H1 (cell line): ENCODE data around the gene TNFRSF8. TPM values are rescaled to one million over a fixed set of nuclear protein-coding genes. Genes with fewer than 3 reads are reported as not detected.
A peak's percentile ranks its signal among the peaks of the same experiment; 100 is the strongest.

Experiments used
- CTCF ChIA-PET: fragments of 300-600 bp; sonication (Branson Sonifier 250); formaldehyde crosslinking; loops from one replicate; lab custom pipeline; 2021; ENCODE audit not compliant: partially characterized antibody; lab: Charles Lee
- POLR2A ChIA-PET: fragments of 300-600 bp; sonication (Branson Sonifier 250); formaldehyde crosslinking; loops from one replicate; lab custom pipeline; 2021; ENCODE audit warnings: inconsistent platforms; ENCODE audit not compliant: partially characterized antibody; lab: Charles Lee
- DNase-seq, 2 experiments: peaks; one replicate each; pipeline versions ENCODE4 v3.0.0 to v3.0.0-alpha.2; 2010 to 2022; ENCODE audit warnings: low spot score in 2 of 2, low read depth in 1 of 2, mixed read lengths in 1 of 2
- FAIRE-seq: peaks from 2 replicates; lab custom pipeline; 2011; peaks lifted over from hg19 to GRCh38; lab: Jason Lieb, UNC
- H2AFZ ChIP-seq: 2 replicates; pipeline ENCODE4 v1.8.1; 2012; ENCODE audit warnings: low read length, inconsistent platforms
- H2AK5ac ChIP-seq: 2 replicates; pipeline ENCODE4 v1.6.1; 2013; ENCODE audit warnings: low read depth, low read length
- H2BK120ac ChIP-seq: replicated peaks from 2 replicates; pipeline ENCODE3; 2013; ENCODE audit warnings: low read depth, low read length, inconsistent platforms
- H2BK12ac ChIP-seq: 2 replicates; pipeline ENCODE4 v1.6.1; 2013; ENCODE audit warnings: low read depth, low read length
- H2BK15ac ChIP-seq: 2 replicates; pipeline ENCODE4 v1.6.1; 2013; ENCODE audit warnings: low read length
- H2BK20ac ChIP-seq: 2 replicates; pipeline ENCODE4 v1.6.1; 2013; ENCODE audit warnings: low read length
- H2BK5ac ChIP-seq: 2 replicates; pipeline ENCODE4 v1.6.1; 2013; ENCODE audit warnings: low read depth, low read length
- H3K14ac ChIP-seq: 2 replicates; pipeline ENCODE4 v1.6.1; 2013; ENCODE audit warnings: inconsistent platforms; ENCODE audit not compliant: insufficient read length
- H3K18ac ChIP-seq: 2 replicates; pipeline ENCODE4 v1.6.1; 2013; ENCODE audit warnings: low read length; ENCODE audit errors: extremely low read depth
- H3K23ac ChIP-seq: 2 replicates; pipeline ENCODE4 v1.6.1; 2013; ENCODE audit warnings: inconsistent platforms; ENCODE audit not compliant: insufficient read length
- H3K23me2 ChIP-seq: 2 replicates; pipeline ENCODE4 v1.6.1; 2013; ENCODE audit warnings: low read depth, low read length
- H3K27ac ChIP-seq: 2 replicates; pipeline ENCODE4 v1.6.1; 2011; ENCODE audit warnings: low read depth, low read length, inconsistent platforms
- H3K27me3 ChIP-seq, 4 experiments: replicated peaks in 1 of 4; 1 replicate in 1 of 4; 2 replicates in 3 of 4; pipeline versions ENCODE4 v1.6.1 to v1.8.1; 2011 to 2013; ENCODE audit warnings: low read length in 3 of 4, mild to moderate bottlenecking in 3 of 4, inconsistent platforms in 2 of 4, mixed read lengths in 2 of 4, moderate library complexity in 1 of 4; ENCODE audit not compliant: control insufficient read depth in 3 of 4, insufficient read depth in 3 of 4; ENCODE audit errors: extremely low read depth in 1 of 4
- H3K36me3 ChIP-seq, 4 experiments: 2 replicates each; pipeline versions ENCODE4 v1.6.1 to v1.8.1; 2011 to 2013; ENCODE audit warnings: mild to moderate bottlenecking in 4 of 4, low read length in 3 of 4, moderate library complexity in 2 of 4, control low read depth in 1 of 4, inconsistent platforms in 1 of 4; ENCODE audit not compliant: insufficient read depth in 4 of 4, control insufficient read depth in 2 of 4
- H3K4ac ChIP-seq: replicated peaks from 2 replicates; pipeline ENCODE3; 2013; ENCODE audit warnings: low read length, low read depth, mixed read lengths, inconsistent platforms; ENCODE audit not compliant: insufficient read length
- H3K4me1 ChIP-seq, 4 experiments: replicated peaks in 1 of 4; 1 replicate in 1 of 4; 2 replicates in 3 of 4; pipeline versions ENCODE4 v1.6.1 to v1.8.1; 2011 to 2013; ENCODE audit warnings: low read length in 3 of 4, inconsistent platforms in 2 of 4, mixed read lengths in 1 of 4; ENCODE audit not compliant: insufficient read depth in 4 of 4, control insufficient read depth in 3 of 4
- H3K4me2 ChIP-seq, 2 experiments: 2 replicates each; pipeline versions ENCODE4 v1.6.1 to v1.8.1; 2011 to 2013; ENCODE audit warnings: low read depth in 2 of 2, low read length in 2 of 2, control low read depth in 1 of 2, inconsistent platforms in 1 of 2, mild to moderate bottlenecking in 1 of 2; ENCODE audit not compliant: insufficient read depth in 1 of 2
- H3K4me3 ChIP-seq, 4 experiments: fragments of 200-600, 300-600 bp in 1 of 4; sonication (generic), shearing (Covaris generic), sonication (Bioruptor Twin) in 1 of 4; 2 replicates each; pipeline versions ENCODE4 v1.5.1 to v1.8.1; 2011 to 2016; ENCODE audit warnings: low read length in 4 of 4, low read depth in 3 of 4, control low read depth in 2 of 4, inconsistent platforms in 2 of 4, mild to moderate bottlenecking in 2 of 4, mixed read lengths in 1 of 4, moderate library complexity in 1 of 4; ENCODE audit not compliant: insufficient read depth in 2 of 4; ENCODE audit errors: extremely low read depth in 1 of 4
- H3K56ac ChIP-seq: replicated peaks from 2 replicates; pipeline ENCODE3; 2013; ENCODE audit warnings: low read depth, mild to moderate bottlenecking, mixed read lengths, low read length, inconsistent platforms; ENCODE audit not compliant: insufficient read length
- H3K79me1 ChIP-seq: 2 replicates; pipeline ENCODE4 v1.6.1; 2013; ENCODE audit warnings: low read depth, low read length, control low read depth
- H3K79me2 ChIP-seq, 2 experiments: 2 replicates each; pipeline versions ENCODE4 v1.6.1 to v1.8.1; 2012 to 2013; ENCODE audit warnings: low read length in 2 of 2, mild to moderate bottlenecking in 2 of 2, inconsistent platforms in 1 of 2; ENCODE audit not compliant: insufficient read depth in 2 of 2, control insufficient read depth in 1 of 2
- H3K9ac ChIP-seq, 4 experiments: replicated peaks in 1 of 4; 1 replicate in 1 of 4; 2 replicates in 3 of 4; pipeline versions ENCODE4 v1.6.1 to v1.8.1; 2011 to 2013; ENCODE audit warnings: low read depth in 3 of 4, low read length in 3 of 4, control low read depth in 2 of 4, mild to moderate bottlenecking in 2 of 4, moderate library complexity in 2 of 4, inconsistent platforms in 1 of 4; ENCODE audit errors: extremely low read depth in 1 of 4
- H3K9me3 ChIP-seq, 2 experiments: 2 replicates each; pipeline versions ENCODE4 v1.6.1 to v1.8.1; 2012 to 2013; ENCODE audit warnings: mild to moderate bottlenecking in 2 of 2, moderate library complexity in 2 of 2, control low read depth in 1 of 2, inconsistent platforms in 1 of 2, low read depth in 1 of 2, low read length in 1 of 2, mixed read lengths in 1 of 2; ENCODE audit not compliant: insufficient read depth in 2 of 2
- H4K20me1 ChIP-seq, 2 experiments: replicated peaks in 1 of 2; 2 replicates each; pipeline versions ENCODE3 to v1.8.1; 2011 to 2013; ENCODE audit warnings: inconsistent platforms in 2 of 2, low read length in 2 of 2, mild to moderate bottlenecking in 1 of 2; ENCODE audit not compliant: insufficient read depth in 2 of 2, control insufficient read depth in 1 of 2
- H4K5ac ChIP-seq: 2 replicates; pipeline ENCODE4 v1.6.1; 2013; ENCODE audit warnings: low read length, low read depth, mixed read lengths, inconsistent platforms; ENCODE audit not compliant: insufficient read length
- H4K8ac ChIP-seq: 2 replicates; pipeline ENCODE4 v1.8.0; 2013; ENCODE audit warnings: mild to moderate bottlenecking, moderate library complexity, low read length, inconsistent platforms; ENCODE audit not compliant: insufficient read depth; ENCODE audit errors: extremely low read depth
- H4K91ac ChIP-seq: replicated peaks from 2 replicates; pipeline ENCODE3; 2013; ENCODE audit warnings: low read length, mixed read lengths, inconsistent platforms; ENCODE audit not compliant: insufficient read length
- CTBP2 ChIP-seq: IDR thresholded peaks from 2 replicates; pipeline ENCODE4 v1.7.0; 2011; ENCODE audit warnings: borderline replicate concordance, mild to moderate bottlenecking, moderate library complexity, mixed read lengths, low read length; ENCODE audit not compliant: insufficient read depth, insufficient read length
- HDAC6 ChIP-seq: IDR thresholded peaks from one replicate; pipeline ENCODE4 v1.7.1; 2012; ENCODE audit warnings: low read depth, mild to moderate bottlenecking, inconsistent platforms, low read length, moderate library complexity
- RAD21 ChIP-seq, 2 experiments: IDR thresholded peaks in 1 of 2; conservative IDR thresholded peaks in 1 of 2; 2 replicates each; pipeline ENCODE4 v1.6.1; 2011; ENCODE audit warnings: low read depth in 2 of 2, low read length in 2 of 2, improper control_type of control experiment in 1 of 2, inconsistent platforms in 1 of 2, mild to moderate bottlenecking in 1 of 2, moderate library complexity in 1 of 2
- WGBS, 2 experiments: shearing (Covaris generic) in 1 of 2; methylation state at CpG; one replicate each; pipeline versions ENCODE4 v1.1.6 to v1.1.7; 2013 to 2015; ENCODE audit warnings: low lambda C conversion rate in 2 of 2, mixed read lengths in 2 of 2, inconsistent platforms in 1 of 2, low coverage in 1 of 2, missing lambda C conversion rate in 1 of 2; ENCODE audit not compliant: insufficient replicate concordance in 2 of 2, insufficient coverage in 1 of 2, insufficient read length in 1 of 2; ENCODE audit errors: extremely low coverage in 1 of 2, missing lambda C conversion rate in 1 of 2; 5-methylcytosine and 5-hydroxymethylcytosine counted together
- polyA plus RNA-seq, 7 experiments: library from polyadenylated mRNA; depleted of rRNA in 3 of 7; stranded (reverse) in 5 of 7; unstranded in 2 of 7; fragments of >200 nt in 5 of 7; fragments of 200-250 nt in 2 of 7; gene quantifications; 1 replicate in 5 of 7; 2 replicates in 1 of 7; 4 replicates in 1 of 7; pipeline versions ENCODE4 v1.2.1 to v1.2.3, GENCODE V29; 2011 to 2013; ENCODE audit warnings: missing spikeins in 2 of 7, mixed read lengths in 2 of 7
- total RNA-seq: library from RNA; stranded (reverse); fragmentation: NEBNext Ultra II Directional; extraction: Animal tissue kit (Norgen Biotek cat#: 25700); gene quantifications from 2 replicates; pipeline ENCODE4 v1.2.1, GENCODE V29; 2021
- TF ChIP-seq, protein P1 (sequence below), 3 experiments: IDR thresholded peaks; 1 replicate in 2 of 3; 2 replicates in 1 of 3; pipeline versions ENCODE4 v1.5.1 to v1.6.1; 2011; ENCODE audit warnings: low read length in 3 of 3, mild to moderate bottlenecking in 3 of 3, inconsistent platforms in 2 of 3, low read depth in 1 of 3, moderate library complexity in 1 of 3; ENCODE audit not compliant: insufficient read depth in 1 of 3; ENCODE audit errors: control extremely low read depth in 1 of 3

The TNFRSF8 gene
- total and polyA plus RNA-seq, 2 of the 8 experiments (the other 6 are each of a cell fraction or from before 2014, with no cell fraction given), result 23.2 to 32.7 TPM

- Histone ChIP-seq H4K91ac (no peak overlapping the region), H3K9ac (no peak overlapping the region), H2BK20ac (no peak overlapping the region), H3K14ac (no peak overlapping the region), H3K56ac (no peak overlapping the region), H2BK12ac (no peak overlapping the region), H3K18ac (no peak overlapping the region), H3K4me1 (peaks cover 0 to 13% (median 4%) of the 10 kb centered on the region in 4 experiments; a peak in 5 of 7 replicates), H2BK5ac (no peak overlapping the region), H3K23ac (no peak overlapping the region), H2AK5ac (no peak overlapping the region), H3K27ac (no peak overlapping the region), H3K79me1 (no peaks in the 10 kb centered on the region), H3K27me3 (no peaks in the 10 kb centered on the region; a peak in 1 of 7 replicates), H3K9me3 (no peaks in the 10 kb centered on the region), H2BK120ac (no peak overlapping the region), H3K4me3 (no peak overlapping the region), H3K23me2 (no peaks in the 10 kb centered on the region), H3K36me3 (no peaks in the 10 kb centered on the region), H2AFZ (no peak overlapping the region), H3K4me2 (no peak overlapping the region), H3K4ac (no peak overlapping the region), H3K79me2 (no peaks in the 10 kb centered on the region), H2BK15ac (no peak overlapping the region), H4K20me1 (no peaks in the 10 kb centered on the region), H4K8ac (no peak overlapping the region), H4K5ac (no peak overlapping the region)
- DNase-seq, result no peak
- ChIA-PET POLR2A (interaction anchor here (1.3 to 1.4 kb wide), 2 partner anchors 14 to 17 kb away, joined by 3 to 5 read pairs; no protein-coding TSS in a partner anchor), CTCF (interaction anchor here (0.9 to 1.5 kb wide), 2 partner anchors 22 to 26 kb away, joined by 3 to 7 read pairs; no protein-coding TSS in a partner anchor)
- FAIRE-seq, result no peak
- WGBS, 2 experiments, result 93% methylated on average over 13 of the region's 14 CpGs; no CpG with 5 or more reads in 1 of the 2 experiments
- TF ChIP-seq, protein P1, sequence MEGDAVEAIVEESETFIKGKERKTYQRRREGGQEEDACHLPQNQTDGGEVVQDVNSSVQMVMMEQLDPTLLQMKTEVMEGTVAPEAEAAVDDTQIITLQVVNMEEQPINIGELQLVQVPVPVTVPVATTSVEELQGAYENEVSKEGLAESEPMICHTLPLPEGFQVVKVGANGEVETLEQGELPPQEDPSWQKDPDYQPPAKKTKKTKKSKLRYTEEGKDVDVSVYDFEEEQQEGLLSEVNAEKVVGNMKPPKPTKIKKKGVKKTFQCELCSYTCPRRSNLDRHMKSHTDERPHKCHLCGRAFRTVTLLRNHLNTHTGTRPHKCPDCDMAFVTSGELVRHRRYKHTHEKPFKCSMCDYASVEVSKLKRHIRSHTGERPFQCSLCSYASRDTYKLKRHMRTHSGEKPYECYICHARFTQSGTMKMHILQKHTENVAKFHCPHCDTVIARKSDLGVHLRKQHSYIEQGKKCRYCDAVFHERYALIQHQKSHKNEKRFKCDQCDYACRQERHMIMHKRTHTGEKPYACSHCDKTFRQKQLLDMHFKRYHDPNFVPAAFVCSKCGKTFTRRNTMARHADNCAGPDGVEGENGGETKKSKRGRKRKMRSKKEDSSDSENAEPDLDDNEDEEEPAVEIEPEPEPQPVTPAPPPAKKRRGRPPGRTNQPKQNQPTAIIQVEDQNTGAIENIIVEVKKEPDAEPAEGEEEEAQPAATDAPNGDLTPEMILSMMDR (IDR thresholded peaks at IDR 0.05; ENCODE audit: control extremely low read depth in 1 of 3, insufficient read depth in 1 of 3, low read depth in 1 of 3, low read length in 3 of 3), result peak in 2 of 3 experiments; percentile 26 to 46; a peak in 2 of 4 replicates
- TF ChIP-seq CTBP2 (no peak), RAD21 (IDR thresholded peaks at IDR 0.05 in 1 of 2, conservative IDR thresholded peaks at IDR 0.05 in 1 of 2; ENCODE audit: low read depth in 2 of 2, low read length in 2 of 2) (peak; percentile 37 to 59), HDAC6 (no peak)
Observed at GRCh38 chr1:12052997-12053686, 10.0 kb upstream of the TNFRSF8 start.
